Amygdala (tissue), 56 donors: ENCODE data around the gene COL2A1.

Source experiments
- DNase-seq, 56 donors: peaks; one replicate each; lab custom pipeline; 2025; lab: John Stamatoyannopoulos, UW

COL2A1 gene

DNA sequence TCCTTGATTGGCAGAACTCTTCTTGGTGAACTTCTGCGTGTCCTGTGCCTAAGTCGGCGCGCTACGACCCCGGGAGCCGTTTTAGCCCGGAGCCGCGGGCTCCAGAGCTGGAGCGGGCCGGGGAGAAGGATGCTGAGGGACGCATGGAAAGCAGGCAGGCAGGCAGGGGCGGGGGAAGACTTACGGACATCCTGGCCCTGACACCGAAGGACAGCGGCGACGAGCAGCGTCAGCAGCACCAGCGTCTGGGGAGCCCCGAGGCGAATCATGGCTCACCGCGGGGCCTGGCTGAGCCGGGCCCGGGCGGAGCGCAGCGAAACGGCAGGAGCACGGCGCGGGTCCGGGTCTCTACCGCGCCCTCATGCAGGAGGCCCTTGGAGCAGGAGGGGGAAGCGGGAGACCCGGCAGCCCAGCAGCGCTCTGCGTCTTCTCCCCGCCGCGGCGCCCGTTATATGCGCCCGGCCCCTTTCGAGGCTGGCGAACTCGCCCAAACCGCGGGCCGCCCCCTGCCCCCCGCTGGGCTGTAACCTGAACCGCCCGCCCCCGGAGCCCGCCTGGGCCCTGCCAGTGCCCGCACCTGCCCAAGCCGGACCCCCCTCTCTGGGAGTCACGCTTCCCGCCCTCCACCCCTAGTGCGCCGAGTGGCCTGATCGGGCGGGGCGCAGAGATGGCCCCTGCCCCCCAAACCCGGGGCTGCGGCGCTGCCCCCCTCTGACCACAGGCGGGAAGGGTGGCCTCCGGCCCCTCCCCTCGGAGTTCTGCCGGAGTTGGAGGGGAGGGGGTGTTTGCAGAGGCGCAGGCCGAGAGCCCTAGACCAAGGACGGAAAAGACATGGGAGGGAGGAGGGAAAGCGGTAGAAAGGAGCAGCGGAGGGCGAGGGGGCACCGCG lies at the start of gene COL2A1:
Gene COL2A1 (minus strand): TSS at position 424 of the 889 bp plus-strand sequence. CDS start 155 bp downstream, at position 269.
- no peak for DNase-seq

DNA sequence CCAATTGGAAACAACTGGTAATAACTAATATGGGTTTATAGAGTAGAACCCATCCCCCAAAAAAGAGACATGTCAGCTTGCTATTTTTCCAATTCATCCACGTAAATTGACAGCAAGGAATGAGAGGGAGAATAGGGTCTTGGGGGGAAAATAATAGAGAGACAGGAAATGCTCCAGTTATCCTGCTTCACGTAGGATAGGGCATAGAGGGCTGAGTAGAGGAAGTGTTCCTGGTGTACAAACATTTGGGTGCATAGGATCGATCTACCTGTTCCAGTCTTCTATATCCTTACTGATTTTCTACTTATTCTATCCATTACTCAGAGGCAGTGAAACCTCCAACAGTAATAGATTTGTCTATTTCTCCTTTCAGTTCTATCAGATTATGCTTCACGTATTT lies 49.6 kb upstream of the COL2A1 start:
- no peak for DNase-seq

DNA sequence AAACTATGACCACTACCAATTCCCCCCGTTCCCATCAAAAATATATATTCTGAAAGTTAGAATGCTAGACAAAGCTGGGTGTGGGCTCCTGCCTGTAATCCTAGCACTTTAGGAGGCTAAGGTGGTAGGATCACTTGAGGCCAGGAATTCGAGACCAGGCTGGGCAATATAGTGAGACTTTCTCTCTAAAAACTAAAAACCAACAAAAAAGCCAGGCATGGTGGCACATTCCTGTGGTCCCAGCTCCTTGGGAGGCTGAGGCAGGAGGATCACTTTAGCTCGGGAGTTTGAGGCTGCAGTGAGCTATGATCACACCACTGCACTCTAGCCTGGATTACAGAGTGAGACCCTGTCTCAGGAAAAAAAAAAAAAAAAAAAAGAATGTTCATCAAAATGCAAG lies 48.8 kb upstream of the COL2A1 start:
- DNase-seq: no peak

DNA sequence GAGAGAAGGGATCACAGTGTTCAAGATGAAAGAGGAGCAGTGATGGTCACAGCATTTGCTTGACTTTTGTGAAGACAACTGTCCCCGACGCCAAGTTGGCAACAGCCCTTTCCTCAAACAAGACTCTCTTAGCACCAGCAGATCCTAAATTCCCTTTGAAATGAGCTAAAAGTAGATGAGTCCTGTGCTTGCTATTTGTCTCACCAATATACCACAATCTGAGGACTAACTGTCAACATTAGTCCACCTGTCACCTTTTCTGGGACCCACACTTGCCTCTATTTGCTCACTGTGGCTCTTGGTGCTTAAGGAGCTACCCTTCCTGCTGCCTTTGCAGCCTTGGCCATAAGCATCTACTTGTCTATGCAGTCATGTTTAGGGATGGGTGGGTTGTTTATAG lies 47.4 kb upstream of the COL2A1 start:
- DNase-seq: no peak

DNA sequence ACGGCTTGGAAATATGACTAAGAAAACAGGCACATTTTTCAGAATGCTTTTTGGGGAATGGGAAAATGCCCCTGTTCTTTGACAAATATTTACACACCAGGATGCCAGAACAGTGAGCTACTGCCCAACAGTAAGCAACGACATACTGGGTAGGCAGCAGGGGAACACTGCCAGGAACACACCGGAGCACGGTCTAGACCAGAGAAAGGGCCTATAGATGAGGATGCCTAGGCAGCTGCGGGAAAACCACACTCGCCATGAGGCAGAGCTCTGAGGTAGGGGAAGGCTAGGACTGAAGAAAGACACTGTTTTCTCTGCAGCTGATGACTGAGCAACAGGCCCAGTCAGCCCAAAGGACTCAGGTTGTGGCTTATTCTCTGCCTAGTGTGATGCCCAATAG lies 45.9 kb upstream of the COL2A1 start:
- DNase-seq: no peak

DNA sequence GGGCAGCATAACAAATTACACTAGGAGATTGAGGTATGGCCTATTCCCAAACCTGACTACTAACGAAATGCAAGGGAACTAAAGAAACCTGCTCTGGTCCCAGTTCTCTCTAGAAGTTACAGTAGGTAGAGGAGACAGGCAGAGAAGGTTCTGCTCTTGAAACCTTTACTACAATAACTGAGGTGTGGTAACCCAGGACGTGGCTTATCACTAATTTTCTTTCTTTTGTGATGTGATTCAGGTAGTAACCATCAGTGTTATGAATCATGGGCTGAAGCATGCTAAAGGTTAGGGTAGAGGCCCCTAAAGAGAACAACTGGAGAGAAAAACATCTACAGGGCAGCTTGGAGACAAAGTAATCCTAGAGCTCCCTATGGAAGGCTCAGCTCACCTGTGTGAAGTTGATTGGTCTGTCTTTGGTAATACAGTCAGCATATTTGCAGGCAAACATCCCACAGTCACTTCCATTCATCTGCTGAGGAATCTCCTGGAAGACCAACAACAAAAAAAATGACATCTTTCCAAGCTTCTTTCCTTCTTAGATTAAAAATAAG lies 41.8 kb upstream of the COL2A1 start:
- no peak for DNase-seq

- DNase-seq: no peak
These were observed 41.0 kb upstream of the COL2A1 start for GRCh38 chr12:48045061-48045846.

- no peak for DNase-seq
These were observed 40.1 kb upstream of the COL2A1 start for GRCh38 chr12:48044396-48044795.

- DNase-seq: no peak
These were observed 39.5 kb upstream of the COL2A1 start for GRCh38 chr12:48043771-48044170.

DNA sequence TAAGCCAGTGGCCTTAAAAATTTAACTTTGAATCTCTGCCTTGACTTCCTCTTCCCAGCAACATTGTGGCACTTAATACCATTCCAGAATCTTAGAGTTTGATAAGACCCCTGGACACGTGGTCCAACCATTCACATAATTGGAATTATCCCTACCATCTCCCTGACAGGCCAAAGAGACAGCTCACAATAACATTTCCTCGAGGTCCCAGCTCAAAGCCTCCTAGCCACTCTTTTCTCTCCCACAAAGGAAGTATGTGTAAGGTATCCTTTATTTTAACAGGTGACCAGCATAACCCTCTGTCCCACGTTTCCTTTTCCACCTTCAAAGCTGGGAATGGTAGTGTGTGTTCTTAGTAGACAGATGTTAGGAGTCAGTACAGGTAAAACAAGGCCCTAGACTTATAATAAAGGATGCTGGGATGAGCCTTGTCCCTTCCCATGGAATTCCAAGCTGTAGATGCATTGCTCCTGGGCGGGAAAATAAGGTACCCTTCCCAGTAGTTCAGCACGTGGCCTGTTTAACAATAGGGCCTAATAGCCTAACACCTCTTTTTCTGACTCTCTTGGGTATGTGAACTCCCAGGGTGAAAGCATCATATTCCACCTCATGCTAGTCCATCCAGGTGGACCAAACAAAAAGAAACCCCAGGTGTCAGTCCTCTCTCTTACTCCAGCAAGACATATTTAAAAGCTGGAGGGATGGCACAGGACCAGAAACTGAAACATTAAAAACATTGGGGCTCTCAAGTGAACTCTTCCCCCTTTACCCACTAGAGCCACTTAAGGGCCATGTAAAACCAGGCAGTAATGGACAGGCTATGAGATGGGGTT lies 37.5 kb upstream of the COL2A1 start:
- no peak for DNase-seq

GRCh38 chr12:48040354-48040753 lies 36.1 kb upstream of the COL2A1 start:
- DNase-seq: no peak

- DNase-seq: no peak
These were observed 34.9 kb upstream of the COL2A1 start for GRCh38 chr12:48039151-48039550.

GRCh38 chr12:48038085-48038484 lies 33.8 kb upstream of the COL2A1 start:
- DNase-seq: no peak

DNA sequence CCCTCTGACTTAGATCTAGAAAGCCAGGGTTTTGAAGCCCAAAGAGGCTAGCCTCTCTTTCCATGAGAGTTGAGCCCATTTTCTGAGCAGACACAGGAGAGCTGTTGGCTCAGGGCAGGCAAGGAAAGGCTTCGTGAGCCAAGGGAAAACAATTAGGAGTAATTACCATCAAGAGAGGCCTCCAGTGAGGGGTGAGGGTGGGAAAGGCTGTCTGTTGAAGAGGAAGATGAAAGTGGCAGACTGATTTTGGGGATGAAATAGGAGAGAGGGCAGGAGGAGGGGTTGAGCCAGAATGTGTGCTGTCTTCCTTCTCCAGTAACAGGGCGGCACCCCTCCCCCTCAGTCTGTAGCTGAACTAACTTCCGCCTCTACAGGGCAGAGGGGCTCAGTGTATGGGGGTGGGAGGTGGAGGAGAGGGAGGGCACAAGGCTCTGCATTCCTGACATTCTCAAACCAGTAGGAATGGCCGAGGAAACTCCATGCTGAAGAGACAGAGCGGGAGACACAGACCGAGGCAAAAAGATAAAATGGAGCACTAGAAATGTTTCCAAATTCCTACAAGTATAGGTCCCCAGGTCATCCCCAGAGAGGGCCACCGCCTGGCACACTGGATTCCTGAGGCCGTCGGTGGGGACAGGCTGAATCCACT lies 33.1 kb upstream of the COL2A1 start:
- DNase-seq: no peak

GRCh38 chr12:48036818-48037217 lies 32.5 kb upstream of the COL2A1 start:
- no peak for DNase-seq

DNA sequence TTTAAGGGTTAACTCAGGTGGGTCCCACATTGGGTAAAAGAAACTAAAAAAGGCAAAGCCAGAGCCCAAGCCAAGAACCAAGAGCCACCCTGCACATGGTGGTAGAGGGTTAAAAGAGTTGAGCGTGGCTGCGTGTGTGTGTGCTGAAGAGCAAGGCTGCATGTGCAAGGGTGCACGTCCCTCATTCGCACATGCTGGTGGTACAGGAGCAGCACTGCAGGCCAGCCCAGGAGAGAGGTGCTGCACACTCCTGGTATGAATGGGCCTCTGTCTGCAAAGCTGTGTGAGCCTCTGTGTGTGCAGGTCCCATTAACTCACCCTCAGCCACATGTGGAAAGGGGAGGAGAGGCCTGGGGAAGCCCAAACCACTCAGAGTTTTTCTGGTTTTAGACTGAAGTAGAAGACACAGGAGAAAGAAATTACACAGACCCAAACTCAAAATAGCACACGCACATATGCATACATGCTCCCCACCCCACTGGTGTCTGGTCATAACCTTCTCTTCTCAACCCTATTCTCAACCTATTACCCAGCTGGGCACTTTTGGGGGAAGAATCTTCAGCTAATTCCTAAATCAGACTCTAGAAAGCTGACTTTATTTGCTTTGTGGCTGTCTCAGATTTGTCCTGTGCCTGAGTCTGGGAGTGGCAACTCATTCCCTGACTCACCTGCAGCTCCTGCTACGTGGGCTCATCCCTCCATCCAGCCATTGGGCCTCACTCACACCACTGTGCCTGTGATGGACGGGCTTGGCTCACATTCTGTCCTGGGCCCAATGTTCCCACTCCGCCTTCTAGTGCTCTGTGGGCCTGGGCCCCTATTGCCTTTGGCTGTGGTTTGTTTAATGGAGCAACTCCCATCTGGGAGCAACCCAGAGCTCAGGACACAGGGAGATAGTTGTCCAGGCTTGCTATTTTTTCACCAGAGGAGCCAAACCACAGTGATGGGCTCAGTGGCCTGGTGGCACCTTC lies 30.8 kb upstream of the COL2A1 start:
- DNase-seq: no peak

DNA sequence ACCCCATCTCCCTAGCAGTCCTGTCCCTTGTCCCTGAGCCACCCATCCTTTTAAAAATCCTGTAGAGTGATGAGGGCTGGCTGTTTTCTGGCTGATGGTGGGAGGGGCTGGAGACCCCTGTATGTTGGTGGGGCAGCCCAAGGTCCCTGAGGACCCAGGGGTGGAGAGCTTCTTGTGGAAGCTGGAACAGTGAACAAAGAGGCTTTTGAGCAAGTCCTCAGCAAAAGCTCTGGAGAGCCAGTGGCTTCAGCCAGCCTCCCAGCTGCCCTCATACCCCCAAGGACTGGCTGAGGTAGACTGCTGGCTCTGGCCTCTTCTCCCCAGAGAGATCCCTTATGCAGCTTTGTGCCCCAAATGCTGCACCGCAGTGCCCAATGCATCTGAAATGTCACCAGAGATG lies 29.2 kb upstream of the COL2A1 start:
- no peak for DNase-seq

GRCh38 chr12:48032597-48032996 lies 28.3 kb upstream of the COL2A1 start:
- no peak for DNase-seq
